Erythroblast (primary cell): ENCODE measurements around the gene PTPN7.

Source experiments
- DNase-seq, 2 experiments: peaks; one replicate each; lab custom pipeline; 2025; lab: John Stamatoyannopoulos, UW
- GATA1 ChIP-seq: IDR thresholded peaks from 2 replicates; pipeline ENCODE4 v1.6.1; 2011; ENCODE audit warnings: low read depth, mild to moderate bottlenecking, control low read depth, low read length, moderate library complexity
- POLR2A ChIP-seq: IDR thresholded peaks from 2 replicates; pipeline ENCODE4 v1.6.1; 2011; ENCODE audit warnings: mild to moderate bottlenecking, low read length

PTPN7 gene

GRCh38 chr1:202160377-202160940 is at the start of gene PTPN7:
Gene PTPN7, minus strand, starts transcription at chr1:202160602. Its CDS starts 1,200 bp downstream, at chr1:202159402.
- no peak for TF ChIP-seq GATA1
- TF ChIP-seq POLR2A, result peak; percentile 82
- DNase-seq, result peak; percentile 73 to 76

DNA sequence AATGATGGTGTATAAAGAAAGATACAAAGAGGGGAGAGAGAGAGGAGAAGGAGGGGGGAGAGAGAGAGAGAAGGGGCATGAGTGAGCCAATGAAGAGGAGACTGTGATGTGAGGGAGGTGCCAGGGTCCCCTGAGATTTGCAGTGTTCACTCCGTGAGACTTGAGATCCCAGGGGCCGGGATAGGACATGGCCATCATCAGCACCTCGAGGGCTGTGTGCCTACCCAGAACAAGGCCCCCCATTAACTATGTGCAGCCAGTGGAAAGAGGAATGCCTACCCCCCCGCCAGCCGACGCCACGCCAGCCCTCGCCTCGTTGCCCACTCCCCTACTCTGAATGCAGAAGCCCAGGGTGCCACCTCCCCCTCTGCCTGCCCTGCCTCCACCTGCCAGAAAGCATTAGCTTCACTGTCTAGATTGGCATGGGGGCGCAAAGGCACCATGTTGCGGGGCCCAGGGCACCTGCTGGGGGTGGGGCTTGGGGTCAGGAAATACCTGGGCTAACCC is 48.0 kb upstream of the PTPN7 start:
- no peak for DNase-seq
- TF ChIP-seq GATA1, result no peak
- no peak for TF ChIP-seq POLR2A

GRCh38 chr1:202207292-202207691 is 46.9 kb upstream of the PTPN7 start:
- DNase-seq, result no peak

GRCh38 chr1:202205523-202206190 is 45.3 kb upstream of the PTPN7 start:
- TF ChIP-seq GATA1 (no peak), POLR2A (no peak)

More at GRCh38 chr1:202207292-202207691, 46.9 kb upstream of the PTPN7 start:
- TF ChIP-seq POLR2A (no peak), GATA1 (no peak)

DNA sequence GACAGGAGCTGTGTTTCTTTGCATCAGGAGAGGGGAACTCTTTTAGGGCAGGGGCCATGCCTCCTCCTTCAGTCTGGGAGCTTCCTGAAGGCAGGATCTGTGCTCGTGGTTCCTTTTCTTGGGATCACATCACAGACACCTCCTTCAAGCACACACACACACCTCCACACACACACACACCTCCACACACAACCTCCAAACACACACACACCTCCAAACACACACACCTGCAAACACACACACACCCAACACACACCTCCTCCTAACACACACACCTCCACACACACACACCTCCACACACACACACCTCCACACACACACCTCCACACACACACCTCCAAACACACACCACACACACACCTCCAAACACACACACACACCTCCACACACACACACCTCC is 43.7 kb upstream of the PTPN7 start:
- TF ChIP-seq GATA1 (no peak), POLR2A (no peak)
- no peak for DNase-seq

More at GRCh38 chr1:202205523-202206190, 45.3 kb upstream of the PTPN7 start:
- DNase-seq, result peak in 1 of 2 experiments; percentile 21

GRCh38 chr1:202203238-202204039 is 43.0 kb upstream of the PTPN7 start:
- no peak for TF ChIP-seq POLR2A
- TF ChIP-seq GATA1, result no peak
- DNase-seq, result peak in 1 of 2 experiments; percentile 47

DNA sequence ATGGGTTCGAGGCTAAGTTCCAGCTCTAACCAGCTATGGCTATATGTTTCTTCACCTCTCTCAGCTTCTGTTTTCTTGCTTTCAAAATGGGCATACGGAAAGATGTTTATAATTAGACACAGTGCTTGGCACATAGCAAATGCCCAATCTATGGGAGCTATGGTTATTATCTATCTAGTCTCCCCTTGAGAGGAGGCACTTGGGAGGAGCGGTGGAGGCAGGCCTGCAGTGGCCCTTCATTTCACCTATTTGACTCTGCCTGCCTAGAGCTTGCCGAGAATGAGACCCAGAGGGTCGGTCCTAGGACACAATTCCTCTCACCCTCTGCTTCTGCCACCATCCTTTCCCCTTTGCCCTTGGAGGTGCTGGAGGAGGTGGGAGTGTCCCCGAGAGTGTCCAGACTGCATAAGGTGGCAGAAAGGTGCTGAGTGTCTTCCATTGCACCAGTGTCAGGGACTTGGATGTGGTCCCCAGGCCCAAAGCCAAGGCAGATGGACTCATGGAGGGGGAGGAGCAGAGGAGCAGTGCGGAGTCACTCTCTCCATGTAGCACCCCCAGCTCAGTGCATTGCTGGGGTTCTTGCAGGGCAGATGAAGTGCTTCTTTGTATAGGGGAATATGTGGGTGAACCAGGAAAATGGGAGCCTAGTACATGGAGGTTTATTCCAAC is 42.2 kb upstream of the PTPN7 start:
- DNase-seq, result no peak
- TF ChIP-seq POLR2A (no peak), GATA1 (no peak)

- TF ChIP-seq GATA1 (no peak), POLR2A (no peak)
- DNase-seq, result no peak
Measured at GRCh38 chr1:202201971-202202370, 41.6 kb upstream of the PTPN7 start.

GRCh38 chr1:202201266-202201665 is 40.9 kb upstream of the PTPN7 start:
- TF ChIP-seq GATA1, result no peak
- TF ChIP-seq POLR2A, result no peak
- no peak for DNase-seq

DNA sequence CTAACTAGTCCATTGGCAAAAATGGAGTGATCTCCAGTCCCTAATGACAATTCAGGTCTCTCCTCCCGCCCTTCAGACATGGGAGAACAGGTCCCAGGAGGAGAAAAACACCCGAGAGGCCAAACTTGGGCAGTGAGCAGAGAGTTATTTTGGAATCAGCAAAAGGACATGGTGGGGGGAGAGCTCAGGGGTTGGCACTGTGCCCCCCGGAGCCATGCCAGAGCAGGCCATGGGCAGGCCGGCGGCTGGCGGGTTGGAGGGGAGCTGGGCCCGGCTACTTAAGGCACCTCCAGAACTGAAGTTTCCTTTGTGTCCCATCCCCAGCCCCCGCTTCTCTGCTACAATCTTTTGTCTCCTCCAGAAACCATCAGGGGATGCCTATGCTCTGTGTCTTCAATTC is 40.3 kb upstream of the PTPN7 start:
- no peak for DNase-seq
- no peak for TF ChIP-seq POLR2A
- no peak for TF ChIP-seq GATA1

DNA sequence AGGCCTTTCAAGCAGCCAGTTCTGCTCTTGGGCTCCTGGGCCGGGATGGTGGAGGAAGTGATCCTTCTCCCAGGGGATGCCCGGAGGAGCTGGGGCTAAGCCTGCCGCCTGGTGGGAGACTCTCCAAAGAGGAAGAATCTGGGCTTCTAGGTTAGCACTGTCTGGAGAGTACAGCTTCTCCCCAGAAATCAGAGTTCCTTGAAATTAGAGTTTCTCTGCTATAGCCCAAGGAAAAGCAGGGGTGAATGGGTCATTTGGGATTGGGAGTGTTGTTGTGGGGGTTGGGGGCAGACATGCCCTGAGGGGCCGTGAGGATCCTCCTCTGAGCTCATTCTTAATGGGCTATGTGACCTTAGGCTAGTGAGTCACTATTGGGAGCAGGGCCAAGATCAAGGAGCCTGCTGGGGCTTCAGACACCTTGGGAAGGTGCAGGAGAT is 39.7 kb upstream of the PTPN7 start:
- TF ChIP-seq GATA1 (no peak), POLR2A (no peak)
- no peak for DNase-seq

DNA sequence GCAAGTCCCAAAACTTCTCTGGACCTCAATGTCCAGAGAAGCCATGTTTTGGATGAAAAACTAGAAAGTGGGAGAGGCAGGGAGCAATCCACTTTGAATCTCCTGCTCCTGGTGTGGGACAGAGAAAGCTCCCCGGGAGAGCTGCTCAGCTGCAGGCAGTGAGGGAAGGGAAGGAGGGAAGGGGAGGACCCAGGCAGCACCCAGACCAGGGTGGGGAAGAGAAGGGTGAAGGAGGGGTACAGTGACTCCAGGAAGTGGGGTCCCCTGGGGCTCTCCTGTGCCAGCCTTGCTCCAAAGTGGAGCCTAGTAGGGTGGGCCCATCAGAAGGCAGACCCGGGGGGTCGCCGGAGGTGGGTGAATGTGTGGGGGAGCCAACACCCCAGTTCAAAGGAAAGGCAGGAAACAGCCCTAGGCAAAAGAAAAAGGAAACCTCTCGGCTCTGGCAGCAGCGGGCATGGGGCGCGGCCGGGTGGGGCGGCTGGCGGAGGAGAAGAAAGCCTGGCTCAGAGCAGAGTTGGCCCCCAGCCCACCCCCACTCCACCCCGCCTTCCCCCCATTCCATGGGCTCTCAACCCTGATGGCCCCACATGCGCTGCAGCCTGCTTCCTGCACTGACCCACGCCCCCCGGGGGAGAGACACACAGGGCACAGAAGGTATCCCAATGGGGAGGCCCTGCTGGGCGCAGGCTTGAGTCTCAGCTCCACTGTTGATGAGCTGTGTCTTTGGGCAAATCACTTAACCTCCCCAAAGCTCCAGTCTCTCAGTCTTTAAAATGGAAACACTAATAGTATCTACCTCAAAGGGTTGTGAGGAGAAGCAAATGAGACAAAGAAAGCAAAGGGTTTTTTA is 38.9 kb upstream of the PTPN7 start:
- DNase-seq, result no peak
- TF ChIP-seq POLR2A (no peak), GATA1 (no peak)
